Ishikawa (cell line): Measurements from ENCODE around the gene ATRN.

Experiments
- CEBPB ChIP-seq: IDR thresholded peaks from 2 replicates; pipeline ENCODE4 v1.6.1; 2012
- CREB1 ChIP-seq: IDR thresholded peaks from 2 replicates; pipeline ENCODE4 v1.6.1; 2012; ENCODE audit warnings: low read depth
- EGR1 ChIP-seq: IDR thresholded peaks from 2 replicates; pipeline ENCODE4 v1.6.1; 2012
- EP300 ChIP-seq: IDR thresholded peaks from 2 replicates; pipeline ENCODE4 v1.6.1; 2012; ENCODE audit warnings: borderline replicate concordance
- MAX ChIP-seq: IDR thresholded peaks from 2 replicates; pipeline ENCODE4 v1.6.1; 2012
- NFIC ChIP-seq: IDR thresholded peaks from 2 replicates; pipeline ENCODE4 v1.6.1; 2012
- RAD21 ChIP-seq: IDR thresholded peaks from 2 replicates; pipeline ENCODE4 v1.6.1; 2012; ENCODE audit warnings: low read depth
- REST ChIP-seq: IDR thresholded peaks from 2 replicates; pipeline ENCODE4 v1.6.1; 2012; ENCODE audit warnings: low read depth, mild to moderate bottlenecking
- TAF1 ChIP-seq: IDR thresholded peaks from 2 replicates; pipeline ENCODE4 v1.6.1; 2012; ENCODE audit warnings: low read depth, mild to moderate bottlenecking
- TEAD4 ChIP-seq: IDR thresholded peaks from 2 replicates; pipeline ENCODE4 v1.6.1; 2012
- USF1 ChIP-seq: IDR thresholded peaks from 2 replicates; pipeline ENCODE4 v1.6.1; 2012
- YY1 ChIP-seq: IDR thresholded peaks from 2 replicates; pipeline ENCODE4 v1.6.1; 2012; ENCODE audit warnings: low read depth
- ZBTB7A ChIP-seq: IDR thresholded peaks from 2 replicates; pipeline ENCODE4 v1.6.1; 2012; ENCODE audit warnings: low read depth

GRCh38 chr20:3681352-3681930, 210.6 kb downstream of the ATRN start:
- TF ChIP-seq RAD21 (no peak), YY1 (no peak), TEAD4 (no peak), EP300 (no peak), TAF1 (no peak), NFIC (no peak), REST (no peak), MAX (no peak), USF1 (no peak), ZBTB7A (no peak), EGR1 (no peak), CREB1 (no peak), CEBPB (no peak)
